CD8-positive, alpha-beta memory T cell (primary cell): ENCODE results near the gene UBN1. TPM values are rescaled to one million over a fixed set of nuclear protein-coding genes. Genes with fewer than 3 reads are reported as not detected.

ENCODE experiments used
- CTCF ChIA-PET: fragments of 350-600 bp; sonication (Branson Sonifier 250); formaldehyde crosslinking; loops from one replicate; lab custom pipeline; 2021; ENCODE audit warnings: antibody characterized with exemption; lab: Charles Lee
- POLR2A ChIA-PET: fragments of 350-600 bp; sonication (Branson Sonifier 250); formaldehyde crosslinking; loops from one replicate; lab custom pipeline; 2021; ENCODE audit warnings: antibody characterized with exemption; lab: Charles Lee
- DNase-seq, 5 donors: peaks; one replicate each; pipeline versions ENCODE4 v3.0.0 to v3.0.0-alpha.2; 2020 to 2022; ENCODE audit warnings: mixed read lengths in 1 of 5
- H3K27ac ChIP-seq: one replicate; pipeline ENCODE4 v1.7.0; 2013; ENCODE audit warnings: low read depth, mild to moderate bottlenecking, low read length, moderate library complexity
- H3K27me3 ChIP-seq: 2 replicates; pipeline ENCODE4 v1.7.0; 2013; ENCODE audit warnings: low read length, mild to moderate bottlenecking; ENCODE audit not compliant: insufficient read depth, poor library complexity, severe bottlenecking
- H3K36me3 ChIP-seq: 2 replicates; pipeline ENCODE4 v1.7.0; 2013; ENCODE audit warnings: mild to moderate bottlenecking, low read length, moderate library complexity; ENCODE audit not compliant: insufficient read depth
- H3K4me1 ChIP-seq: 2 replicates; pipeline ENCODE4 v1.7.0; 2013; ENCODE audit warnings: mild to moderate bottlenecking, low read length, moderate library complexity; ENCODE audit not compliant: insufficient read depth
- H3K4me3 ChIP-seq: 2 replicates; pipeline ENCODE4 v1.7.0; 2013; ENCODE audit warnings: mild to moderate bottlenecking, low read length
- H3K9me3 ChIP-seq: 2 replicates; pipeline ENCODE4 v1.7.0; 2013; ENCODE audit warnings: mild to moderate bottlenecking, low read length
- H3K27ac Mint-ChIP-seq, 8 donors: one replicate each; pipeline ENCODE4 v1.8.0; 2020 to 2021; ENCODE audit warnings: mixed read lengths in 8 of 8, mild to moderate bottlenecking in 6 of 8, inconsistent platforms in 3 of 8, moderate library complexity in 3 of 8
- H3K27me3 Mint-ChIP-seq, 2 donors: one replicate each; pipeline ENCODE4 v1.8.0; 2020 to 2021; ENCODE audit warnings: mixed read lengths in 2 of 2, mild to moderate bottlenecking in 1 of 2, moderate library complexity in 1 of 2
- H3K36me3 Mint-ChIP-seq, 3 donors: one replicate each; pipeline ENCODE4 v1.8.0; 2020 to 2021; ENCODE audit warnings: mixed read lengths in 3 of 3, inconsistent platforms in 1 of 3, mild to moderate bottlenecking in 1 of 3
- H3K4me1 Mint-ChIP-seq, 3 donors: one replicate each; pipeline ENCODE4 v1.8.0; 2020 to 2021; ENCODE audit warnings: mixed read lengths in 3 of 3, inconsistent platforms in 1 of 3, mild to moderate bottlenecking in 1 of 3
- H3K4me3 Mint-ChIP-seq, 7 donors: one replicate each; pipeline ENCODE4 v1.8.0; 2020 to 2021; ENCODE audit warnings: mixed read lengths in 7 of 7, mild to moderate bottlenecking in 6 of 7, moderate library complexity in 4 of 7, inconsistent platforms in 2 of 7
- H3K9me3 Mint-ChIP-seq, 5 donors: one replicate each; pipeline ENCODE4 v1.8.0; 2020 to 2022; ENCODE audit warnings: mixed read lengths in 5 of 5, mild to moderate bottlenecking in 3 of 5, moderate library complexity in 2 of 5, inconsistent platforms in 1 of 5
- polyA plus RNA-seq: library from polyadenylated mRNA; unstranded; fragments of 300-500 nt; fragmentation: Illumina TruSeq; gene quantifications from one replicate; pipeline ENCODE4 v1.2.3, GENCODE V29; 2021
- total RNA-seq, 2 experiments: library from RNA; stranded (reverse); gene quantifications; one replicate each; pipeline ENCODE4 v1.2.3, GENCODE V29; 2021

The UBN1 gene
- total and polyA plus RNA-seq, 3 experiments from 2014 or later = 23.3 to 41.0 (median 40.3) TPM

DNA sequence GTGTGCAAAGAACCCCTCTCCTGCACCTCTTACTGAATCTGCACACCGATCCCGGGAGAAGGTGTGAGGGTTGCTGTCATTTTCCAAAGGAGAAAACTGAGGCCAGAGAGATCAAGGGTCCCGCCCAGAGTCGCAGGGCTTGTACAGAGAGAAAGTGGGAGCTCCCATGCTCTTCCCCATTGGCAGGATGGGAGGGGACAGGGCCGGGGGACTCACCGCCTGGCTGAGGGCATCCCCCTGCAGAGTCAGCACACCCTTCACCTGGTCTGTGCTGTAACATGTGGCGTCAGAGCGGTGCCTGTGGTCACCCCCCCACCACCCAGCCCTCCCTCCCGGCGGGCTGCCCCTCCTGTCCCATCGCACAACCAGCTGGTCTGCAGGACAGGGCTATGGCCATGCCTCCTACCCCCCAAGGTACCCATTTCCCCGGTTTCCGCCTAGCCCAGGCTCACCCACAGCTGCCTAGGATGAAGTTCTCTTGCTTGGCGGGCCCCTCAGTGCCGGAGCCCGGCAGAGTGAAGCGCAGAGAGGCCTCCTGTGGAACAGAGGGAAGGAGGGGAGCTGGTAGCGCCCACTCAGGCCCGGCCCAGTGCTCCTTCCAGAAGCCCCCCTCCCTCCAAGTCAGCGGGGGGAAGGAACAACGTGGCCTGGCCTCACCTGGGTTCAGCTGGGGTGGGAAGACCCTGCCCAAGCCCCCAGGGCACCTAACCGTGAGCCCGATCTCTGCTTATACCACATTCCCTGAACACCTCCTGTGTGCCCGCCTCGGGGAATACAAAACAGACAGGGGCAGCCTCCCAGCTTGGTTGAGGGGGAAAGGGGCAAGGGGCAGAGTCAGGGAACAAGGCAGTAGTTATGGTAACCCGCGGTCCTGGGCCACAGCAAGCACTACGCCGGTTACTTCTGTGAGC, 46.0 kb upstream of the UBN1 start:
- Mint-ChIP-seq H3K27ac (peak overlapping the region; percentile 72 to 93 (median 82)), H3K4me1 (peaks cover 9 to 25% (median 10%) of the 10 kb centered on the region in 3 donors), H3K27me3 (no peaks in the 10 kb centered on the region), H3K9me3 (no peaks in the 10 kb centered on the region), H3K4me3 (peak overlapping the region; percentile 82 to 95 (median 84)), H3K36me3 (peaks cover 0 to 18% (median 3%) of the 10 kb centered on the region in 3 donors)
- H3K9me3 ChIP-seq = no peaks in the 10 kb centered on the region
- peak overlapping the region; percentile 75 for H3K27ac ChIP-seq
- ChIA-PET CTCF (interaction anchor here (1.9 kb wide), 1 partner anchor 33 kb away, joined by 6 read pairs; no protein-coding TSS in a partner anchor), POLR2A (interaction anchor here (0.6 to 2.4 kb wide), 3 partner anchors 34 to 114 kb away, joined by 4 to 14 read pairs (median 13); partner anchors contain the start of genes ANKS3, DNAAF8 and ZNF500)
- no peaks in the 10 kb centered on the region for H3K27me3 ChIP-seq
- H3K4me3 ChIP-seq = peak overlapping the region; percentile 65
- H3K4me1 ChIP-seq = peaks cover 16% of the 10 kb centered on the region
- no peaks in the 10 kb centered on the region for H3K36me3 ChIP-seq
- peak in 1 of 5 donors; percentile 19 for DNase-seq

DNA sequence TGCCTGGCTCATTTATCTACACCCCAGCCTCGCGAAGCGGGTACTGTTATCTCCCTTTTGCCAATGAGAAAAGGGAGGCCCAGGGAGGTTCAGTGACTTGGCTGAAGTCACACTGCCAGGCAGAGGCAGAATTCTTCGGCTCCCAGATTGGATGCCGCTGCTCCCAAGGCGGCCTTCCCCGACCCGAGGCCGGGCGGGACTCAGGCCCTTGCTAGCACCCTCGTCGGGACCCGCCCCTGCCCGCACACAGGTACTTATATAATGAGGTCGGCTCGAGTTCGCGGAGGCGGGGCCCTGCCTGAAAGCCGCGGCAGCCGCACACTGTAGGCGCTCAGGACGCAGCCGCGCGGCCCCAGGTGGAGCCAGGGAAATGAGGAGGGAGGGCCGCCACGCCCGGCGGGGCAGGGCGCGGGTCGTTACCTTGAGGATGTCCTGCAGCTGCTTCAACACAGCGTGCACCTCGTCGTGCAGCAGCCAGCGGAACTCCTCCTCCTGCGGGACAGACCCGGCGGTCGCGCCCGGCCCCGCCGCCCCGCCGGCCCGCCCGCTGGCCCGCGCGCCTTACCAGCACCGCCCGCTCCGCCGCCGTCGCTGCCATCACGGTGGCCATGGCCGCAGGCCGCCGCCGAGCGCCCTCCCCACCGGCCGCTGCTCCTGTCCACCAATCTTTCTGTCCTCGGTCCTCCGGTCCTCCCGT, 45.2 kb upstream of the UBN1 start, which contains the start of gene ROGDI:
TSS of gene ROGDI (minus strand) at position 672 of the 697 bp plus-strand sequence. CDS start at position 610, 62 bp downstream.
- H3K27me3 ChIP-seq = no peaks in the 10 kb centered on the region
- Mint-ChIP-seq H3K9me3 (no peaks in the 10 kb centered on the region), H3K27ac (peak within 1 kb of the TSS; percentile 72 to 93 (median 84))

DNA sequence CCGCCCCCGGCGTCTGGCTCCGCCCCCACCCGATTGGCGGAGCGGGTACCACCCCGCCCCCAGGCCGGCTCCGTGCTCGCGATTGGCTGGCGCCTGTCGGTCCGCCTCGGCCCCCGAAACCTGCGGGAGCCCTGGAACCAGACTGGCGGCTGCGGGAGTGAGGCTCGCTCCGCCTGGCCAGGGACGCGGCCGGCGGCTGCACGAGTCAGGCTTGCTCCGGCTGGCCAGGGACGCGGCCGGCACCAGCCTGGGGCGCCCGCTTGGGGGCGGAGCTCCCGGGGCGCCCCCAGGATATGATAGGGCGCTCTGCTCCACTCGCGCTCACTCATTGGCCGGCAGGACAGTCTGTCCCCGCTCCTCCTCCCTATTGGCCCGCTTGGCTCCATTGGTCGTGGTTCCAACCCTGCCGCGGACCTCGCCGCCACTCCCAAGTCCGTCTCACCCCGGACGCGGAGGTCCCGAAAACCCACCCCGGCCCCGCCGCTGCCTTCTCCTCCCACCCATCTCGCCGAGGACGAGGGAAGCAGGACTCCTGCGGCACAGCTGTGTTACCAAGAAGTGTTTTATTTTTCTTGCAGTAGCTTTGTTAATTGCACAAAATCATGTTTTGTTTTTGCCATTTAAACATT, 44.5 kb upstream of the UBN1 start:
- Mint-ChIP-seq H3K4me1 (peaks cover 9 to 25% (median 10%) of the 10 kb centered on the region in 3 donors), H3K27me3 (no peaks in the 10 kb centered on the region), H3K9me3 (no peaks in the 10 kb centered on the region), H3K4me3 (peak overlapping the region; percentile 82 to 95 (median 88)), H3K27ac (peak overlapping the region; percentile 36 to 86 (median 68)), H3K36me3 (peaks cover 0 to 29% (median 7%) of the 10 kb centered on the region in 3 donors)
- H3K4me1 ChIP-seq = peaks cover 16% of the 10 kb centered on the region
- H3K36me3 ChIP-seq = peaks cover 7% of the 10 kb centered on the region
- peak overlapping the region; percentile 67 for H3K27ac ChIP-seq
- H3K27me3 ChIP-seq = no peaks in the 10 kb centered on the region
- H3K9me3 ChIP-seq = no peaks in the 10 kb centered on the region
- peak; percentile 86 to 93 (median 87) for DNase-seq
- CTCF ChIA-PET = interaction anchor here (1.3 to 1.9 kb wide), 2 partner anchors 34 to 68 kb away, joined by 6 to 8 read pairs; partner anchors contain the start of genes ANKS3 and DNAAF8
- POLR2A ChIA-PET = interaction anchor here (0.8 to 2.4 kb wide), 4 partner anchors 34 to 313 kb away, joined by 3 to 14 read pairs (median 6); partner anchors contain the start of genes ANKS3, DNAAF8, GLYR1 and UBN1
- H3K4me3 ChIP-seq = peak overlapping the region; percentile 56

More for the DNA sequence above, 45.2 kb upstream of the UBN1 start, which contains the start of gene ROGDI:
- Mint-ChIP-seq H3K36me3 (peaks cover 0 to 22% (median 3%) of the 10 kb centered on the region in 3 donors), H3K4me1 (peaks cover 9 to 25% (median 10%) of the 10 kb centered on the region in 3 donors), H3K4me3 (peak within 1 kb of the TSS; percentile 82 to 95 (median 88)), H3K27me3 (no peaks in the 10 kb centered on the region)
- peak; percentile 77 to 88 (median 84) for DNase-seq
- peaks cover 16% of the 10 kb centered on the region for H3K4me1 ChIP-seq
- H3K27ac ChIP-seq = peak within 1 kb of the TSS; percentile 75
- peak within 1 kb of the TSS; percentile 65 for H3K4me3 ChIP-seq
- H3K9me3 ChIP-seq = no peaks in the 10 kb centered on the region
- ChIA-PET CTCF (interaction anchor here (1.3 to 1.9 kb wide), 2 partner anchors 34 to 67 kb away, joined by 6 to 8 read pairs; partner anchors contain the start of genes ANKS3 and DNAAF8), POLR2A (interaction anchor here (0.6 to 2.4 kb wide), 6 partner anchors 33 to 312 kb away, joined by 3 to 14 read pairs (median 6); partner anchors contain the start of genes ANKS3, DNAAF8, GLYR1 and UBN1)
- peaks cover under 1% of the 10 kb centered on the region for H3K36me3 ChIP-seq

DNA sequence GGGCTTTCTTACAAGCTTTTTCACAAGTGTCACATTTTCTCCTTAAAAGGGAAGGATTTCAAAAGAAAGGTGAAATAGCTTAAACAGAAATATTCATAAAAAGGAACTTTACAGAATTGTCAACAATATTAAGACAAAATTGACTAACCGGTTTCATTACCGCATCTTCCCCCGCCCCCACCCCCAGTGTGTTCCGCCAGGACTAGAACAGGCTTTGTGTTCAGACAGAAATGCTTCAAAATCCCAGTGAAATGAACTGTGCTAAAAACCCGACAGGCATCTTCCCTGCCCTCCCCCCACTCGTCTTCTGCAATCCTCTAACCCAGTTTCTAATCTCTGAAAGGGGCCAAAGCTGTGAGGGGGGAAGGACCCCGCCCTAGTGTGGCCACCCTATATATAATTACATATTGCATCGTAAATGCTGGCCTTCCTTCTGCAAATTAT, 43.9 kb upstream of the UBN1 start:
- no peaks in the 10 kb centered on the region for H3K27me3 ChIP-seq
- H3K27ac ChIP-seq = no peak overlapping the region
- H3K4me1 ChIP-seq = peaks cover 16% of the 10 kb centered on the region
- peaks cover 9% of the 10 kb centered on the region for H3K36me3 ChIP-seq
- peak overlapping the region; percentile 56 for H3K4me3 ChIP-seq
- H3K9me3 ChIP-seq = no peaks in the 10 kb centered on the region
- POLR2A ChIA-PET = interaction anchor here (1.1 to 2.4 kb wide), 3 partner anchors 35 to 313 kb away, joined by 3 to 14 read pairs (median 7); partner anchors contain the start of genes ANKS3 and DNAAF8
- Mint-ChIP-seq H3K27me3 (no peaks in the 10 kb centered on the region), H3K36me3 (peaks cover 0 to 31% (median 6%) of the 10 kb centered on the region in 3 donors), H3K4me1 (peaks cover 9 to 25% (median 10%) of the 10 kb centered on the region in 3 donors), H3K4me3 (peak overlapping the region; percentile 77 to 95 (median 88)), H3K27ac (peak overlapping the region in 4 of 8 donors; percentile 36 to 73 (median 53)), H3K9me3 (no peaks in the 10 kb centered on the region)
- CTCF ChIA-PET = interaction anchor here (1.0 to 1.9 kb wide), 4 partner anchors 13 to 68 kb away, joined by 3 to 8 read pairs (median 4); partner anchors contain the start of genes ANKS3 and DNAAF8
- DNase-seq = no peak

DNA sequence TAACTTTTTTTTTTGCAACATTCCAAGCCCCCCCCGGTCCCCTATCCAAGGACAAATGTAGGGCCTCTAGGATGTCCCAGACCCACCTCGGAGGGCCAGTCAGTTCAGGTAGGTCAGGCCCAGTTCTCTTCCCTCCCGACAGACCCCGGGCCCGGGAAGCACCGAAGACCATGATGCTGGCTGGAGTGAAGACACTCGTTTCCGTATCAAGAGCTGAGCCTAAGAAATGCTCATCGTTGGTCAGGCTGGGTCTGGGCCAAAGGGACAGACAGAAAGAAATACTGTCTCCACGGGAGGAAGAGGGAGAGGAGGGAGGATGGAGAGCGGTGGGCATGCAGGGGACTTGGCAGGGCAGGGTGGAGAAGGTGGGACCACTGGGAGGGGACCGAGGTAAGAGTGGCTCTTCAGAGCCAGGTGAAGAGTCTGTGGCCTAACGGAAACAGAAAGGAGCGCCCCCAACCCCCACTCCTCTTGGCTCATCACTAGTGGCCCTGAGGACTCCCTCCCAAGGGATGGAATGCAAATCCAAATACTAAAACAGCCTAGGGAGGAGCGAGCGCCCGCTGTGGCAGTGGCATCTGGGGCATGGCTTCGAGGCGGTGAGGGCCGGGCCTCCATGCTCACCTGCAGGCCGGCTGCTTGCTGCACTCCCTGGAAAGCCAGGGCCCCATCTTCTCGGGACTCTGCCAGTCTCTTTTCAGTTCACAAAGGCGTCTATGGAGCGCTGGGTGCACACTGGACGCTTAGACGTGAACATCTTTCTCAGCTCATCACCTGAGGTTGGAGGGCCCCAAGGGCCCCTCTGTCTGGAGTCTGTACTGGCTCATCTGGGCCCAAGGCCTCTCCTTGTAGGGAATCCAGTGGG, 43.2 kb upstream of the UBN1 start:
- peaks cover 0 to 35% (median 6%) of the 10 kb centered on the region in 3 donors for H3K36me3 Mint-ChIP-seq
- peak overlapping the region in 1 of 8 donors; percentile 61 for H3K27ac Mint-ChIP-seq
- H3K27ac ChIP-seq = peak overlapping the region; percentile 31
- no peaks in the 10 kb centered on the region for H3K27me3 Mint-ChIP-seq
- peak overlapping the region in 6 of 7 donors; percentile 23 to 83 (median 53) for H3K4me3 Mint-ChIP-seq
- no peaks in the 10 kb centered on the region for H3K9me3 Mint-ChIP-seq
- peaks cover 16% of the 10 kb centered on the region for H3K4me1 ChIP-seq
- no peak overlapping the region for H3K4me3 ChIP-seq
- DNase-seq = no peak
- H3K9me3 ChIP-seq = no peaks in the 10 kb centered on the region
- peaks cover 9% of the 10 kb centered on the region for H3K36me3 ChIP-seq
- H3K4me1 Mint-ChIP-seq = peaks cover 9 to 25% (median 10%) of the 10 kb centered on the region in 3 donors
- ChIA-PET POLR2A (no interaction called here), CTCF (interaction anchor here (1.0 to 1.4 kb wide), 2 partner anchors 14 to 27 kb away, joined by 3 read pairs; no protein-coding TSS in a partner anchor)
- H3K27me3 ChIP-seq = no peaks in the 10 kb centered on the region

DNA sequence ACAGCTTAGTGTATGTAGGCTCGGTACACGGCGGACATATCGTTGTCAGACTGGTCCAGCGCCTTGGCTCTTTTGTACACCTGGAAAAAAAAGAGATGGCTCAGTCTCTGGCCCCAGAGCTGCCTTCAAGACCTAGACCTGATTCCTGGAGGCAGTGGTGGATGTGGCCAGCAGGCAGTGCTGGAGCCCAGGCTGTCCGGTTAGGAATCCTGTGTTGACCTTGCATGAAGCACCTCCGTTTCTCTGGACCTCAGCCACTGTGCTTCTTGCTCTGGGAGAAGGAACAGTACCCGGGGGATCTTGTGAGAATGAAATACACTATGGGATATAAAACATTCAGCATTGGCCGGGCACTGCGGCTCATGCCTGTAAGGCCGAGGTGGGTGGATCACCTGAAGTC, 42.0 kb upstream of the UBN1 start:
- ChIA-PET POLR2A (no interaction called here), CTCF (no interaction called here)
- H3K27ac Mint-ChIP-seq = peak overlapping the region in 2 of 8 donors; percentile 21 to 35
- DNase-seq = no peak
- Histone ChIP-seq H3K27me3 (no peaks in the 10 kb centered on the region), H3K9me3 (no peaks in the 10 kb centered on the region), H3K4me1 (peaks cover 16% of the 10 kb centered on the region), H3K4me3 (no peak overlapping the region), H3K36me3 (peaks cover 9% of the 10 kb centered on the region), H3K27ac (no peak overlapping the region)
- peaks cover 9 to 25% (median 10%) of the 10 kb centered on the region in 3 donors for H3K4me1 Mint-ChIP-seq
- no peaks in the 10 kb centered on the region for H3K9me3 Mint-ChIP-seq
- H3K4me3 Mint-ChIP-seq = peak overlapping the region in 2 of 7 donors; percentile 54 to 56
- peaks cover 0 to 40% (median 6%) of the 10 kb centered on the region in 3 donors for H3K36me3 Mint-ChIP-seq
- H3K27me3 Mint-ChIP-seq = no peaks in the 10 kb centered on the region
